Measurements from ENCODE around the gene RGS17.
"Not testable (repeated sequence)": the region's sequence is repeated elsewhere in the genome, so short reads cannot be mapped to it uniquely, and the experiment has no call there.

RGS17 gene

GRCh38 chr6:153028963-153029362 is 102.1 kb downstream of the RGS17 start:
- DNase-seq, result no peak

- DNase-seq, result no peak
These were observed 102.8 kb downstream of the RGS17 start for GRCh38 chr6:153028286-153028685.

- DNase-seq, result no peak
These were observed 103.6 kb downstream of the RGS17 start for GRCh38 chr6:153027480-153027879.

GRCh38 chr6:153024709-153025017 is 106.4 kb downstream of the RGS17 start:
- no peak for DNase-seq

GRCh38 chr6:153023977-153024708 is 106.9 kb downstream of the RGS17 start:
- no peak for DNase-seq

- DNase-seq, result no peak
These were observed 112.7 kb downstream of the RGS17 start for GRCh38 chr6:153018355-153018754.

GRCh38 chr6:153016846-153017245 is 114.2 kb downstream of the RGS17 start:
- DNase-seq, result no peak

- DNase-seq, result no peak
These were observed 115.9 kb downstream of the RGS17 start for GRCh38 chr6:153015094-153015640.

- no peak for DNase-seq
These were observed 117.6 kb downstream of the RGS17 start for GRCh38 chr6:153013438-153013837.

GRCh38 chr6:153012856-153013255 is 118.2 kb downstream of the RGS17 start:
- DNase-seq, result no peak

GRCh38 chr6:153003366-153003690 is 127.8 kb downstream of the RGS17 start:
- no peak for DNase-seq

GRCh38 chr6:153002613-153003365 is 128.3 kb downstream of the RGS17 start, which contains the start of gene MTRF1L:
TSS of gene MTRF1L (minus strand) at chr6:153002709. CDS start at chr6:153002685, 24 bp downstream.
- DNase-seq, result peak; percentile 90

- DNase-seq, result no peak
These were observed 129.1 kb downstream of the RGS17 start for GRCh38 chr6:153001767-153002612.

- DNase-seq, result not testable (repeated sequence)
These were observed 130.3 kb downstream of the RGS17 start for GRCh38 chr6:153000790-153001189.

GRCh38 chr6:153000243-153000642 is 130.8 kb downstream of the RGS17 start:
- no peak for DNase-seq

- DNase-seq, result not testable (repeated sequence)
These were observed 131.5 kb downstream of the RGS17 start for GRCh38 chr6:152999538-152999937.

- DNase-seq, result no peak
These were observed 137.2 kb downstream of the RGS17 start for GRCh38 chr6:152993847-152994246.

GRCh38 chr6:152993431-152993830 is 137.7 kb downstream of the RGS17 start:
- no peak for DNase-seq

- DNase-seq, result no peak
These were observed 144.1 kb downstream of the RGS17 start for GRCh38 chr6:152986978-152987377.

GRCh38 chr6:152985300-152985699 is 145.8 kb downstream of the RGS17 start:
- DNase-seq, result not testable (repeated sequence)

- no peak for DNase-seq
These were observed 146.6 kb downstream of the RGS17 start for GRCh38 chr6:152984513-152984872.

- no peak for DNase-seq
These were observed 147.2 kb downstream of the RGS17 start for GRCh38 chr6:152983637-152984512.

Measured in NCI-H1048 (cell line).